HepG2 (cell line): ENCODE measurements around the gene PROKR1. TPM values are rescaled to one million over a fixed set of nuclear protein-coding genes. Genes with fewer than 3 reads are reported as not detected.

Experiments
- ATAC-seq: fragments of 200-7000 bp; cut with Tn5 transposase; 3 replicates; pipeline ENCODE4 v1.9.1; 2020; ENCODE audit warnings: mild to moderate bottlenecking, moderate library complexity
- BruUV-seq: library from RNA; stranded (reverse); fragments of 400-500 nt; replicated peaks from 2 replicates; lab custom pipeline; 2021; lab: Mats Ljungman, UMichigan
- CTCF ChIA-PET: fragments of 300-600 bp; formaldehyde crosslinking; extraction: SDS; loops from one replicate; lab custom pipeline; 2021; ENCODE audit warnings: low total read pairs, inconsistent platforms, low intra/inter-chr PET ratio; lab: Yijun Ruan, JAX
- POLR2A ChIA-PET: fragments of 350-600 bp; sonication (Branson Sonifier 250); formaldehyde crosslinking; loops from one replicate; lab custom pipeline; 2020; ENCODE audit warnings: antibody characterized with exemption, inconsistent platforms; lab: Yijun Ruan, JAX
- DNase-seq: peaks from one replicate; pipeline ENCODE4 v3.0.0-alpha.2; 2015; ENCODE audit warnings: low spot score
- FAIRE-seq: peaks from 3 replicates; lab custom pipeline; 2011; peaks lifted over from hg19 to GRCh38; lab: Jason Lieb, UNC
- H2AFZ ChIP-seq: one replicate; pipeline ENCODE4 v1.6.1; 2011; ENCODE audit warnings: low read length, inconsistent platforms
- H3K27ac ChIP-seq: fragments of 300-600 bp; 3 replicates; pipeline ENCODE4 v1.8.0; 2011; ENCODE audit warnings: mixed run types, mild to moderate bottlenecking, mixed read lengths, low read length, inconsistent platforms; ENCODE audit not compliant: insufficient read depth; ENCODE audit errors: extremely low read length
- H3K27me3 ChIP-seq, 2 experiments: fragments of 200-600 bp in 1 of 2; 2 replicates in 1 of 2; 3 replicates in 1 of 2; pipeline versions ENCODE4 v1.6.0 to v1.8.0; 2011; ENCODE audit warnings: low read length in 2 of 2, mild to moderate bottlenecking in 2 of 2, moderate library complexity in 2 of 2, inconsistent platforms in 1 of 2; ENCODE audit not compliant: insufficient read depth in 2 of 2, control insufficient read depth in 1 of 2
- H3K36me3 ChIP-seq, 2 experiments: fragments of 200-600 bp in 1 of 2; replicated peaks in 1 of 2; 2 replicates in 1 of 2; 3 replicates in 1 of 2; pipeline versions ENCODE4 v1.5.1 to v1.8.0; 2011; ENCODE audit warnings: low read length in 2 of 2, inconsistent platforms in 1 of 2; ENCODE audit not compliant: insufficient read depth in 2 of 2, control insufficient read depth in 1 of 2
- H3K4me1 ChIP-seq: 2 replicates; pipeline ENCODE4 v1.5.1; 2012; ENCODE audit warnings: low read length, inconsistent platforms; ENCODE audit not compliant: insufficient read depth
- H3K4me2 ChIP-seq: 2 replicates; pipeline ENCODE4 v1.6.0; 2011; ENCODE audit warnings: low read depth, low read length, inconsistent platforms
- H3K4me3 ChIP-seq, 3 experiments: fragments of 200-600 bp in 1 of 3; sonication (generic), shearing (Covaris generic) in 1 of 3; replicated peaks in 1 of 3; 2 replicates each; pipeline ENCODE4 v1.5.1; 2011 to 2016; ENCODE audit warnings: low read length in 3 of 3, inconsistent platforms in 2 of 3, low read depth in 2 of 3, mild to moderate bottlenecking in 2 of 3, control low read depth in 1 of 3, mixed read lengths in 1 of 3; ENCODE audit not compliant: insufficient read depth in 1 of 3
- H3K79me2 ChIP-seq: one replicate; pipeline ENCODE4 v1.6.1; 2011; ENCODE audit warnings: low read length, inconsistent platforms; ENCODE audit not compliant: insufficient read depth
- H3K9ac ChIP-seq: 2 replicates; pipeline ENCODE4 v1.6.0; 2011; ENCODE audit warnings: mild to moderate bottlenecking, low read depth, low read length, inconsistent platforms; ENCODE audit not compliant: insufficient read depth
- H3K9me3 ChIP-seq: 2 replicates; pipeline ENCODE4 v1.5.1; 2012; ENCODE audit warnings: mild to moderate bottlenecking, low read length
- H4K20me1 ChIP-seq: 2 replicates; pipeline ENCODE4 v1.6.0; 2011; ENCODE audit warnings: inconsistent platforms, mild to moderate bottlenecking, low read length, moderate library complexity; ENCODE audit not compliant: insufficient read depth
- BORCS8-MEF2B ChIP-seq: sonication (generic); formaldehyde crosslinking; IDR thresholded peaks from 2 replicates; pipeline ENCODE4 v1.8.0; 2022; ENCODE audit warnings: mild to moderate bottlenecking, missing genetic modification reagents
- DDIT3 ChIP-seq: sonication (generic); formaldehyde crosslinking; IDR thresholded peaks from 2 replicates; pipeline ENCODE4 v1.4.0; 2020; ENCODE audit warnings: mild to moderate bottlenecking, missing genetic modification reagents
- GABPA ChIP-seq, 2 experiments: IDR thresholded peaks; 2 replicates each; pipeline ENCODE4 v1.6.1; 2011 to 2016; ENCODE audit warnings: low read depth in 2 of 2, low read length in 1 of 2, missing biosample characterization in 1 of 2, missing genetic modification characterization in 1 of 2
- GPN1 ChIP-seq: sonication (generic); formaldehyde crosslinking; IDR thresholded peaks from 2 replicates; pipeline ENCODE4 v1.5.1; 2020; ENCODE audit warnings: missing genetic modification reagents, borderline replicate concordance
- NR1H2 ChIP-seq: sonication (generic); formaldehyde crosslinking; IDR thresholded peaks from 2 replicates; pipeline ENCODE4 v1.8.1; 2022; ENCODE audit warnings: low read depth, missing genetic modification reagents, borderline replicate concordance
- PPARG ChIP-seq: conservative IDR thresholded peaks from 2 replicates; pipeline ENCODE4 v1.6.1; 2016; ENCODE audit warnings: missing biosample characterization, missing genetic modification reagents
- RXRB ChIP-seq: IDR thresholded peaks from 2 replicates; pipeline ENCODE4 v1.6.1; 2016; ENCODE audit warnings: borderline replicate concordance, missing genetic modification reagents, missing compliant biosample characterization
- ZBTB25 ChIP-seq: IDR thresholded peaks from 2 replicates; pipeline ENCODE4 v1.6.1; 2018; ENCODE audit warnings: missing genetic modification reagents
- ZBTB8A ChIP-seq: sonication (generic); formaldehyde crosslinking; IDR thresholded peaks from 2 replicates; pipeline ENCODE4 v1.4.0; 2020; ENCODE audit warnings: mild to moderate bottlenecking, low read depth, missing genetic modification reagents, borderline replicate concordance
- ZNF431 ChIP-seq: sonication (generic); formaldehyde crosslinking; IDR thresholded peaks from 2 replicates; pipeline ENCODE4 v1.9.0; 2022; ENCODE audit warnings: missing genetic modification reagents, low read depth, mild to moderate bottlenecking, borderline replicate concordance
- ZNF569 ChIP-seq: sonication (generic); formaldehyde crosslinking; IDR thresholded peaks from 2 replicates; pipeline ENCODE4 v1.5.0; 2020; ENCODE audit warnings: mild to moderate bottlenecking, missing genetic modification reagents, moderate library complexity, borderline replicate concordance
- ZNF616 ChIP-seq: sonication (generic); formaldehyde crosslinking; IDR thresholded peaks from 2 replicates; pipeline ENCODE4 v1.5.0; 2020; ENCODE audit warnings: low read depth, mild to moderate bottlenecking, missing genetic modification reagents
- WGBS: methylation state at CpG from one replicate; pipeline ENCODE4 v1.1.6; 2017; ENCODE audit warnings: low lambda C conversion rate; 5-methylcytosine and 5-hydroxymethylcytosine counted together
- in situ Hi-C: cut with HindIII; loops from 2 replicates; pipeline ENCODE4 v1.10.0; 2017; ENCODE audit warnings: low pct_unique_long_range_greater_than_20kb; ENCODE audit not compliant: extremely low pct_ligation_motif_present
- intact Hi-C: fragments of 100-400 bp; cut with micrococcal nuclease; formaldehyde crosslinking; loops from one replicate; pipeline ENCODE4 v1.10.0; 2022; ENCODE audit not compliant: unreplicated experiment
- polyA plus RNA-seq, 8 experiments: library from polyadenylated mRNA; depleted of rRNA in 3 of 8; stranded (reverse) in 7 of 8; unstranded in 1 of 8; fragments of >200 nt; fragmentation: Illumina TruSeq in 4 of 8; extraction: Trizol in 4 of 8; gene quantifications; 2 replicates each; pipeline versions ENCODE4 v1.2.1 to v1.2.3, GENCODE V29; 2011 to 2016; ENCODE audit warnings: low read depth in 4 of 8, missing spikeins in 1 of 8, mixed read lengths in 1 of 8; ENCODE audit not compliant: insufficient read depth in 1 of 8
- total RNA-seq, 5 experiments: library from RNA; depleted of rRNA; stranded (reverse); fragments of >200 nt; fragmentation: Illumina TruSeq; extraction: Trizol; gene quantifications; 2 replicates each; pipeline ENCODE4 v1.2.3, GENCODE V29; 2016; ENCODE audit warnings: low read depth in 1 of 5

Gene PROKR1
- total and polyA plus RNA-seq, 2 of the 13 experiments (the other 11 are each of a cell fraction or from before 2014, with no cell fraction given): not detected

GRCh38 chr2:68696554-68696953 lies 53.2 kb downstream of the PROKR1 start (continued):
- TF ChIP-seq ZNF431 (CRISPR knock-in tag) (no peak), ZNF616 (no peak), GPN1 (CRISPR knock-in tag) (no peak), NR1H2 (no peak), GABPA (IDR thresholded peaks at IDR 0.05; ENCODE audit: low read depth, low read length) (no peak), GABPA (CRISPR knock-in tag; IDR thresholded peaks at IDR 0.05; ENCODE audit: low read depth) (no peak), ZBTB8A (CRISPR knock-in tag) (no peak), DDIT3 (CRISPR knock-in tag) (no peak)
- TF ChIP-seq, all 625 proteins: peak for 0

GRCh38 chr2:68698567-68699377 lies 55.4 kb downstream of the PROKR1 start:
- no peak for FAIRE-seq
- CTCF ChIA-PET: no interaction called here
- in situ Hi-C loops (no loop called here), intact Hi-C loops (no loop called here)
- Histone ChIP-seq H3K9me3 (peaks cover 13% of the 10 kb centered on the region), H3K4me1 (no peaks in the 10 kb centered on the region), H3K4me2 (no peak overlapping the region), H3K79me2 (no peaks in the 10 kb centered on the region), H3K27ac (no peak overlapping the region), H3K9ac (no peak overlapping the region), H3K27me3 (no peaks in the 10 kb centered on the region; a peak in 1 of 5 replicates), H3K4me3 (no peak overlapping the region), H4K20me1 (no peaks in the 10 kb centered on the region), H3K36me3 (no peaks in the 10 kb centered on the region), H2AFZ (no peak overlapping the region)
- WGBS: 22% methylated on average over 4 of the region's 4 CpGs
- BruUV-seq: no TSS peak
- no peak for ATAC-seq
- no peak for DNase-seq
- POLR2A ChIA-PET: no interaction called here
- TF ChIP-seq ZNF569 (CRISPR knock-in tag): no peak
- no peak for TF ChIP-seq BORCS8-MEF2B (CRISPR knock-in tag)
- TF ChIP-seq RXRB: no peak
- no peak for TF ChIP-seq PPARG (CRISPR knock-in tag)
- TF ChIP-seq ZBTB25 (CRISPR knock-in tag): no peak
